Measurements from ENCODE around the gene FAM124A. TPM values are rescaled to one million over a fixed set of nuclear protein-coding genes. Genes with fewer than 3 reads are reported as not detected.
"Not testable (repeated sequence)": the region's sequence is repeated elsewhere in the genome, so short reads cannot be mapped to it uniquely, and the experiment has no call there.

Gene FAM124A
- total RNA-seq, 2 donors from 2014 or later, result 0.89 to 3.1 TPM

DNA sequence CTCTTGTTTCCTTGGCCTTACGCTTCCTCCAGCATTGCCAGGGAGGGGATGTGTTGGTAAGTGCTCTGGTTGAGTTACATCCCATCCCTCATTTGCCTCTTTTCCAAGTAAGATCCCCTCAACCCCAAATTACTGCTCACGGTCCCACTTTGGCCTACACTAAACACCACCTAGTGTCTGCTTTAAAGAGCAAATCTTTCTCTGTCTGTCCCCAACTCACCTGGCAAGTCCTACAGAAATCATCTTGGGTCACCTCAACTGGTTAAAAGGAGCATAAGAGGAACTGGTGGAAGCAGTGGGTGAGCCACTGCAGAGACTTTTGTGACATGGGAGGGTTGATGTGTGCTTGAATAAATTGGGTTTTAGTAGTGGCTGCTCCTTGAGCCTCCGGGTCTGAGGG lies 62.1 kb downstream of the FAM124A start:
- intact Hi-C loops (cut with DNase I, micrococcal nuclease), result no loop called here
- ATAC-seq (no peak), DNase-seq (no peak)

DNA sequence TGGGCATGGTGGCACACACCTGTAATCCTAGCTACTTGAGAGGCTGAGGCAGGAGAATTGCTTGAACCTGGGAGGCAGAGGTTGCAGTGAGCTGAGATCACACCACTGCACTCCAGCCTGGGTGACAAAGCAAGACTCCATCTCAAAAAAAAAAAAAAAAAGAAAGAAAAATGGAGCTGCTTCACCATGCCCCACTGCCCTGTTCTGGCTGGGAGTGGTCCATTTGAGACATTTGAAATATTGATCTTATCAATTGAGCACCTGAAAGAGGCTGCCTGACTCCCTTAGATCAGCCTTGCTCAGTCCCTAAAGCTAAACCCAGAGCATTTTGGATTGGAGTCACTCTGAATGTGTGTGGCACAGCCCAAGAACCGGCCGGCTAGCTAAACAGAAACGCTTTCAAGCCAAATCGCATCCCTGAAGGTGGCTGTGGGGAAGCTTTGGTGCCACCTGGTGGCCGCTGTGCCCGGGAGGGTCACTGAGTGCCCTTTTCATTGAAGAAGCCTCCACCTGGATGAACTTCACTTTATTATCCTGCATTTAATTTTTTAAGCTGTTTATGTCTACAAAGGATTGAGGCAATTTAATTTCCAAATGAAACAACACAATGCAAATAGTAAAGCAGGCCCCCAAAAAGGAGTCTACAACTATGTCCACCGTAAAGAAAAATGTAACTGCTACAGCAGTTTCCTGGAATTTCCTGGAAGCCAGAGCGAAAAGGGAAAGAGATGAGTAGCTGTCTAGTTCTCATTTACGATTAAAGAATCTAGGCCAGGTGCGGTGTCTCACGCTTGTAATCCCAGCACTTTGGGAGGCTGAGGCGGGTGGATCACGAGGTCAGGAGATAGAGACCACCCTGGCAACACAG lies 64.2 kb downstream of the FAM124A start:
- DNase-seq (peak; percentile 61 to 85), ATAC-seq (peak; percentile 88)
- intact Hi-C loops (cut with DNase I, micrococcal nuclease), result loop anchor here in 1 of 2 donors (2.0 to 5.0 kb wide), 2 partner anchors 64 to 138 kb away; partner anchors contain the start of gene FAM124A

DNA sequence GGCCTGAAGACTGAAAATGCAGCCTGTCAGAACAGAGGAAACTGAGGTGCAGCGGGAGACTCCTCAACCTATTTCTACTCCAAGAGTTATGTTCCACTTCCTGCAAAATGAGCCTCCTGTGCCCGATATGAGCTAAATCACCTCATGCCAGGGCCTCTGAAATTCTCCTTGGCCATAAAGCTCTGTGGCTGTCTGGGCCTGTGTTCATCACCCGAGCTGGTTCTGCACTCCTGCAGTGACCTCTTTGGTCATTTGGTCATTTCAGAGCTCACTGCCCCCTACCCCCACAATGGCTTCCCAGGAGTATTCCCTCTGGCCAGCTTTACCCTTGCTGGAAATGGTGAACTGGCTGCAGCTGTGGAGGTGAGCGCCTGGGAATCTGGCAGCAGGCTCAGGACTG lies 65.6 kb downstream of the FAM124A start:
- intact Hi-C loops (cut with DNase I, micrococcal nuclease), result loop anchor here in 1 of 2 donors (2.0 to 5.0 kb wide), 2 partner anchors 65 to 139 kb away; partner anchors contain the start of gene FAM124A
- no peak for DNase-seq
- ATAC-seq, result no peak

DNA sequence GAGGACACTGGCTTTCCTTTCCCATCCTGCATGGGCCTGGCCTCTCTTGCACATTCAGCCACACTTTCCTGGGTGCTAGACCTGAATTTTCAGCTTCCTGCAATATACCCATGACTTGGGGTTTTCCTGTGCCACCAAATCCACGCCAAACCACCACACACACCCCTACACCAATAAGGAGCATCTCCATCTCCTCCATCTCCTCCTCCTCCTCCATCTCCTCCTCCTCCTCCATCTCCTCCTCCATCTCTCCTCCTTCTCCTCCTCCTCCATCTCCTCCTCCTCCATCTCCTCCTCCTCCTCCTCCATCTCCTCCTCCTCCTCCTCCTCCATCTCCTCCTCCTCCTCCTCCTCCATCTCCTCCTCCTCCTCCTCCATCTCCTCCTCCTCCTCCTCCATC lies 66.1 kb downstream of the FAM124A start:
- not testable (repeated sequence) for DNase-seq, ATAC-seq
- intact Hi-C loops (cut with DNase I, micrococcal nuclease), result loop anchor here in 1 of 2 donors (5.0 kb wide), 1 partner anchor 66 kb away; the partner anchor contains the start of gene FAM124A

DNA sequence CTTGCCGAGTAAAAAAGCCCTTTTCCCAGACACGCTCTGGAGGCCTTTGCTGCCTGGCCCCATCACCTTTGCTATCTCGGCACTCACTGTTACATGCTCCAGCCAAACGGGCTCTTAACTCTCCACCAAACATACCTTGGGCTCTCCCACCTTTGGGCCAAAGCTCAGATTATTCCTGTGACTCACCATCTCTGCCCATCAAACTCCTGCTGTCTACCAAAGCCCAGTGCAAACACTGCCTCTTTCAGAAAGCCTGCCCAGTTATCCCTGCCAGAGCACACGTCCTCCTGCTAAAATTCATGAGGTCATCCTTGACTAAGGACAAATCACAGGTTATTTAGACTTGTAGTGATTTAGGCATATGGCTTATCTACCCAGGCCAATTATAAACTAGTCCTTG lies 69.1 kb downstream of the FAM124A start:
- intact Hi-C loops (cut with DNase I, micrococcal nuclease), result no loop called here
- ATAC-seq, result no peak
- no peak for DNase-seq

DNA sequence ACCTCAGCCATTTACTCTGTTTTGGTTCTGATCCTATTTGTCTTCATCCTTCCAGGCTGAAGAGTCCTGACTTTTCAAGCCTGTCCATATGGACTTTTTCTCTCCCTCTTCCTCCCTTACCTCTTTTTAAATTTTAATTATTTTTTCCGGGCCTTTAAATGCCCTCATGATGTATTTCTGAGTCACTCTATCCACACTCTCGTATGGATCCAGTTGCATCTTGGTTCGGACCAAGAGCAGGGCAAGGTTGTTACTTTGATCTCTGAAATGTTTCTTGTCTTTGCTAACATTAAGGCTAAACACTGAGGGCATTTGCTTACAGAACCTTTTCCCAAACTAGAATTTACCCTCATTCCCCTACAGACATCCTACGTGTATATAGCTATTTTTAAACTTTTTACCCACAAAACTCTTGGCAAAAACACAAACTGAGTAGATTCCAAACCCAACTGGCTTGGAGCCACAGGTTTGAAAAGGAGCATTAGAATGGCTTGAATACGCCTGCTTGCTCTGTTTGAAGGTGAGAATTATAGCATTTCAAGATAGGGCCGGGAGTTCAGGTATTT lies 69.9 kb downstream of the FAM124A start:
- intact Hi-C loops (cut with DNase I, micrococcal nuclease), result no loop called here
- DNase-seq (no peak), ATAC-seq (no peak)

DNA sequence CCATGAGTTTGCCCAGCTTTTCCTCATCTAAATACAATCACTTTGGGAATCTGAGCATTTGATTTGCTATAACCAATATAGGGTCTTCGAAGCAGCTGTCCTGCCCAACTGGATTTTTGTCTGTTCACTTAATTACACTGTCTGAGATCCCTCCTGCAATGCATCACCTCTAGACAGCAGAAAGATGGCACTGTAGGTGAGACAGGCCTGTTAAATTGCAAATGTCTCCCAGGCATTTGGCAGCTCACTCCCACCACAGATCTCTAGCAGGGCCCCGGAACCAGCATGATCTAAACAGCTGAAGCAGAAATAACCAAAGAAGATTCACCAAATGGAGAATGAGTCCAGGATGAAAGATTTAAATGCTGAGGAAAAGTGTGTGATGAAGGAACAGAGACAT lies 75.4 kb downstream of the FAM124A start:
- DNase-seq (no peak), ATAC-seq (no peak)
- intact Hi-C loops (cut with DNase I, micrococcal nuclease), result no loop called here

DNA sequence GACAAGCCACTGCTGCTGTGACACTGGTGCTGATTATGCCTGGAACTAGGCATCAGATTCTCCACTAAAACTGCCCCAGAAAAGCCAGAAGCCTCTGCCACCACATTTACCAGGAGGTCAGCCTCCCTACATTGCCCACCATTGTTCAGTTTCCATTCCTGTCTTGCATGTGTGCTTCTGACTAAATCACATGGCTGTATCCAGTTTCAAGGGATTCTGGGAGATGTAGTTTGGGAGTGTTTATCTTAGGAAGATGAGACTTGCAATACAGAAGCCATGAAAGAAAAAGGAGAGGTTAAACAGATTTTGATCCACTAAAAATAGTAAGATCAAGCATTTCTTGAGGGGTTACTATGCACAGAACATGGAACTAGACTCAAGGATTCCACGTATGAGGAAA lies 76.6 kb downstream of the FAM124A start:
- intact Hi-C loops (cut with DNase I, micrococcal nuclease), result no loop called here
- DNase-seq (no peak), ATAC-seq (no peak)

DNA sequence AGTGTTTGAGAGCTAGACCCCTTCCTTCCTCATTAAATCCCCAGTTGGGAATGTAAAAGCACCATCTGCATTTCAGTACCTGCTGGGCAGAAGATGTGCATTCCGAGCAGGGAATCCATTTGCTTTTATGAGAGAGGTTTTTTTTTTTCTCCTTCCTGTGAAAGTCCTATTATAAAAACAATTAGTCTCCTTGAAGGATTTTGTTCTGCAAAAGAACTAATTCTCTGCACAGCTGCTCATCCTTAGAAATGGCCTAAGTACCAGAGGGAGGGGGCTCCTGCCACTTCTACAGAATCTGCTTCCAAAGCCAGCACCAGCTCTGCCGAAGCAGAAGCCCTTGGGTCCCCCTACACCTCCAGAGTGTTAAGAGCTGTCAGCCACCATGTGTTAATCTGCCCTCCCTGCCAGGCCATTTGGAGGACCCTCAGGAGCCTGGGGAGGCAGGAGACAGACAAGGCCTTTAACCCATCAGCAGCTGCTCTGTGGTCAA lies 80.9 kb downstream of the FAM124A start:
- DNase-seq (no peak), ATAC-seq (no peak)
- intact Hi-C loops (cut with DNase I, micrococcal nuclease), result no loop called here

DNA sequence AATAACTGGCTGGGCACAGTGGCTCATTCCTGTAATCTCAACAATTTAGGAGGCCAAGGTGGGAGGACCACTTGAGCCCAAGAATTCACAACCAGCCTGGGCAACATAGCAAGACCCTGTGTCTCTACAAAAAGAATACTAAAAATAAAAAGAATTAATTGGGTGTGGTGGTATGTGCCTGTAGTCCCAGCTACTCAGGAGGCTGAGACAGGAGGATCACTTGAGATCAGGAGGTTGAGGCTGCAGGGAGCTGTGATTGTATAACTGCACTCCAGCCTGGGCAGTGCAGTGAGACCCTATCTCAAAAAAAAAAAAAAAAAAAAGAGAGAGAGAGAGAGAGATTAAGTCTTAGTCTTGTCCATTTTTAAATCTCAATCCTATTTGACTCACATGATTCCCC lies 81.7 kb downstream of the FAM124A start:
- DNase-seq, result no peak
- ATAC-seq, result no peak
- intact Hi-C loops (cut with DNase I, micrococcal nuclease), result no loop called here

DNA sequence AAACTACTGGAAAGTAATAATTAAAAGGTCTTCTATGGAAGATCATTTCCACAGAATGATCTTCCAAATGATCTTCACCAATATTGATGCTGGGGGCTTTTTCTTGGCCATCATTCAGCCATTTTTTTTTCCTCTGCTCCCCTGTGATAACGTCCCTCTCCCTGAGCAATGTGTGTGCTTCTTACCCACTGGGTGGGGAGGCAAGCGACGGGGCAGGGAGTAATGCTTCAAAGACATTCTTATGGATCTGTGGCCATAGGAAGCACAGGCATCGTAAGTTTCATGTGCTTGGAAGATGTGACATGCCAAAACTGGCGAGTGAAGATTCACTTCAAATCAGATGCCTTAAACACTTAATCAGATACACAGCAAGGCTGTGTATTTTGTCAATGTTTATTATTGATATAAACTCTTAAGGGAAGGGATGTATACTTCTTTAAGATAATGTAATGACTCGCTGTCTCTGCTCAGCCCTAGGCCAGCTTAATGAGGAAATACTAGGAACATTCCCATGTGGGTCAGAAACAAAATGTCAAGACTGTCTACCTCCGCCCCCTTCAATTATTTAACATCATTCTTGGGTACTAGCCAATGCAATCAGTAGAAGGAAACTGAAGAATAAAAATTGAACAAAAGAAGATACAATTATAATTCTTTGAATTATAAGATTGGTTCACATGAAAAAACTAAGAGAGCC lies 83.2 kb downstream of the FAM124A start:
- intact Hi-C loops (cut with DNase I, micrococcal nuclease), result no loop called here
- ATAC-seq (no peak), DNase-seq (no peak)

DNA sequence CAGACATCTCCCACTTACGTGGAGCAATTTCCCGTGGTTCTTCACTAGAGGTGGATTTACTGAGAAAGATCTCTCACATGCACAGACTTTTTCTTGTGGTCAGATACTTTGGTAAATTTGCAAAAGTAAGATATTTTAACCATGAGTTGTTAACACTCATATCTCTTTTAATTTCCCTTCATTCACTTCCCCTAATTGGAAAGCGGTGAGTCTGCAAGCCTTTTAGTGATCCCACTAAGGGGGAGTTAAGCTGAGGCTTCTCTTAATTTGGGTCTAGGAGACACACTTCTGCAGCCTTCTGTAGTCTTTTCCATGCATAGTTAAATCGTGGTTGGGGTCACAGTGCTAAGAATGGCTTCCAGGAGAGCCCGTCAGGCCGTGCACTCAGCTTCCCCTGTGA lies 86.6 kb downstream of the FAM124A start:
- ATAC-seq, result no peak
- DNase-seq, result no peak
- intact Hi-C loops (cut with DNase I, micrococcal nuclease), result no loop called here

DNA sequence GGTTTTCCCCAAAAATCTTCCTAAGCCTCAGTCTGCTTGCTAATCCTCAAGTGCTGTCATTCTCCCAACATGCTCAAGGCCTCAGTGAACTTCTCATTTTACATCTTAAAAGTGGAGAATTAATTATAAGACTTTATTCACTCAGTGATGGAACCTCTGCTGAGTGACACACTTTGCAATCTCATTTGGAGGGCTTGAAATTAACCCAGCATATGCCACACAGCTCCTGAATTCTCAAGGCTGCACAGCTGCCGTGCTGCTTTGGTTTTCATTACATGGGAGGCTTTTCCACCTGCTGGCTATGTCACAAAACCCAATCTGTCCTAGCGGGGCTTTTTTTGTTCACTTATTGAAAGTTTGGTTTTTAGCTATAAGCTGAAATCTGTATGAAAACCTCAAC lies 89.0 kb downstream of the FAM124A start:
- intact Hi-C loops (cut with DNase I, micrococcal nuclease), result no loop called here
- ATAC-seq (no peak), DNase-seq (no peak)

DNA sequence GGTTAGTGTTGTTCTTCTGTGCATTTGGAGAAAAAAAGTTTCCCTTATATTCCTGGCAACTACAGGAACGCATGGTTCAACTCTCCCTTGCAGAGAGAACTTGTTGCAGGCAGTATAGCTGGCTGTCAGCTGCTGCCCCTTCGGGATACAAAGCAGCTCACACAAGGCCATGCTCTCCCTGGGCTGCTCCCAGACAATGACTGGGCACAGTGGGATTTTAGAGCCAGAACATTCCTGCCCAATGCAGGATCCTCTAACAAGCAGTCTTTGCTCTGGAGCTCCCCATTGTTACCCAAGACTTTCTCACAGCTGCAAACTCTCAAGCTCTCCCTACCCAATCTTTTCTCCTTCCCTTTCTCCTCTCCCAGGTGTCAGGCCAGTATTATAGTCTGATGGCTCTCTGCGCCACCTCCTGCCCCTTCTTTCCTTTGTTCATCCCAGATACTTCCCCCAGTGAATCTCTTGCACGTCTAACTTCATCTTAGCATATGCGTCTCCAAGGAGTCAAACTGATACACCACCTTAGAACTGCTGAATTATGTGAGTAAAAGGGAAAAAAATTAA lies 89.8 kb downstream of the FAM124A start:
- no peak for ATAC-seq
- no peak for DNase-seq
- intact Hi-C loops (cut with DNase I, micrococcal nuclease), result no loop called here

DNA sequence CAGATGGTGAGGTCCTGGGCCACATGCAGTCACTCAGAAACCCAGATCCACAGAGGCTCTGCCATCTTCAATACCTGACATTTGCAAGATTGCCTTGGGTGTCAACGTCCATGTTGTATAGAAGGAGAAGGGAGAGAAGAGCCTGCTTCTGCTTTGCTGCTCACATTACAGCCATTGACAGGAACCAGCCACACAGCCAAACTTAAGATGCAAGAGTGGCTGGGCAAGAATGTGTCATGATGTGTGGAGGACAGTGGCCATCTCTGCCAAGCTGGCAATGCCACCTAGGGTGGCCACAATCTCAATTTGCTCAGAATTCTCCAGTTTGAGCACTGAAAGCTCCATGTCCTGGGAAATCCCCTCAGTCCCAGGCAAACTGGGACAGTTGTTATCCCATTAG lies 91.4 kb downstream of the FAM124A start:
- no peak for DNase-seq
- no peak for ATAC-seq
- intact Hi-C loops (cut with DNase I, micrococcal nuclease), result no loop called here

DNA sequence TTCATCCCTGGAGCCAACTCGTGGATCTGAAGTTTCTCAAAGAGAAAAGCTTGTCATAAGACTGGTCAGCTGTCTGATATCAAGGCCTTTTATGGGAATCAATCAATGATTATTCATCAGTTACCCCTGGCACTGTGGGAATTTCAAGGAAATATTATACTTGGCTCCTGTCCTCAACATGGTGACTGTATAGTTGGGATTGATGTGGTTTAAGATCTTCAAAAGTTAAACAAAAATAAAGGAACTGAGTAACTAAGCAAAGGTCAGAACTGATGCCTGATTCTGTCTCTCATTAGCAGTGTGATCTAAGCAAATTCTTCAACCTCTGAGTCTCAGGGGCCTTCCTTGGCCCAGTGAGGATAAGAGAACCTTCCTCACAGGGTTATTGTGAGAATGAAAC lies 95.1 kb downstream of the FAM124A start:
- no peak for ATAC-seq
- intact Hi-C loops (cut with DNase I, micrococcal nuclease), result no loop called here
- DNase-seq, result no peak

DNA sequence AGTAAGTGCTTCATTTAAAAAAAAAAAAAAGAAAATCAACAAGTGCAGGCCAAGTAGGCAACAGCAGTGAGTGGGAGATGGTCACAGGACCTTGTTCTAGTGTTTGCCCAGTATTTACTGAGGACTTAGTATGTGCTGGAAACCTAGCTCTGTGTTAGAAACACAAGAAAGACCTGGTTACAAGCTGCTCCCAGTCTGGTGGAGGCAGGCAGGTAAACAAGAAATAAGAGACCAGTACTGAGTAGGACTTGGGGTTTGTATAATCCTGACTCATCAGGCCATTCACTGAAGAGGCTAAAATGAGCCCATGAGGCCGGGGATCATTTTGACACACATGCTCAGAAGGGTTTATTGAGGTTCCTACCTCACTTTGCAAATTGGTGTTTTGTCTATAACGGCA lies 95.8 kb downstream of the FAM124A start:
- intact Hi-C loops (cut with DNase I, micrococcal nuclease), result no loop called here
- DNase-seq (no peak), ATAC-seq (no peak)

DNA sequence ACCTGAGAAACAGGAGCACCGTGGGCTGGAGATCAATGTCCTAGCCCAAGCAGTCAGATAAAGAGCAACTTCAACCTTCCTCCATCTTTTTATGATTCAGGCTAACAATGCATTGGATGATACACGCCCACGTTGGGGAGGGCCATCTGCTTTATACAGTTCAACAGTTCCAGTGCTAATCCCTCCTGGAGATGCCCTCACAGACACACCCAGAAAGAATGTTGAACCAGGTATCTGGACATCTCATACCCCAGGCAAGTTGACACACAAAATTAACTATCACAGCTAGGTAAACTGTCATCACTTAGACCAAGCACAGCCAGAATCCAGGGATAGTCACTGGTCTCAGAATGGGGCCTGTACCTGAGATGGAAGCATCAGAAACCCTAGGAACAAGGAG lies 96.7 kb downstream of the FAM124A start:
- intact Hi-C loops (cut with DNase I, micrococcal nuclease), result no loop called here

DNA sequence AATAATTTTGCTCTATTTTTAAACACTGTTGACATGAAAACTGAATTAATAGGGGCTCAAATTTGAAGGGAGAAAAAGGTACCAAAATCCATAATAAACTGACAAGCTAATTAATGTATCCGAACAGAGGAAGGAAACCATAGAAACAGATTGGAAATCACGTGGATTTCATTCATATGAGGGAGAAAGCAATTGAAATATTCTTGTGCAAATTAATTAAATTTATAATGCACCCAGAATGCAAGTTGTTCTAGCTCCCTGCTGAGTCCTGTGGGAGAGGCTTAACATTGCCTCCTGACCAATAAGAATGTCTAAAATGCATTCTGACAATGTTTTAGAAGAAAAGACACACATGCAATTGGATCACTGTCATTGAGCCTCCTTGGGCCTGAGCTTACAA lies 99.6 kb downstream of the FAM124A start:
- ATAC-seq (no peak), DNase-seq (no peak)
- intact Hi-C loops (cut with DNase I, micrococcal nuclease), result no loop called here

More for the DNA sequence above, 96.7 kb downstream of the FAM124A start:
- DNase-seq (no peak), ATAC-seq (no peak)
